GM12865 (cell line): Measurements from ENCODE around the gene ZNF592.

ENCODE experiments used
- DNase-seq: peaks from one replicate; pipeline ENCODE4 v3.0.0; 2010; ENCODE audit warnings: low read depth
- H3K4me3 ChIP-seq: 2 replicates; pipeline ENCODE4 v1.5.1; 2011; ENCODE audit warnings: mild to moderate bottlenecking, low read depth, low read length, control low read depth
- CTCF ChIP-seq: IDR thresholded peaks from 2 replicates; pipeline ENCODE4 v1.5.1; 2011; ENCODE audit warnings: low read length, control low read depth, low read depth, inconsistent platforms; ENCODE audit not compliant: insufficient read depth; ENCODE audit errors: missing control alignments

The ZNF592 gene

GRCh38 chr15:84780492-84780891 is 32.1 kb downstream of the ZNF592 start:
- DNase-seq = no peak
- no peak for TF ChIP-seq CTCF
- H3K4me3 ChIP-seq = no peak overlapping the region

GRCh38 chr15:84781495-84781894 is 33.1 kb downstream of the ZNF592 start:
- no peak for DNase-seq
- no peak overlapping the region for H3K4me3 ChIP-seq
- no peak for TF ChIP-seq CTCF

GRCh38 chr15:84782346-84782745 is 34.0 kb downstream of the ZNF592 start:
- no peak for TF ChIP-seq CTCF
- H3K4me3 ChIP-seq = no peak overlapping the region
- DNase-seq = peak; percentile 15

- DNase-seq = no peak
- TF ChIP-seq CTCF = no peak
- no peak overlapping the region for H3K4me3 ChIP-seq
These were observed 35.3 kb downstream of the ZNF592 start for GRCh38 chr15:84783493-84784251.

- TF ChIP-seq CTCF = no peak
- H3K4me3 ChIP-seq = no peak overlapping the region
- no peak for DNase-seq
These were observed 35.9 kb downstream of the ZNF592 start for GRCh38 chr15:84784262-84784661.

- no peak overlapping the region for H3K4me3 ChIP-seq
- TF ChIP-seq CTCF = no peak
- DNase-seq = no peak
These were observed 36.7 kb downstream of the ZNF592 start for GRCh38 chr15:84785053-84785452.

GRCh38 chr15:84788500-84788899 is 40.1 kb downstream of the ZNF592 start:
- TF ChIP-seq CTCF = no peak
- H3K4me3 ChIP-seq = no peak overlapping the region
- DNase-seq = no peak
